HUES6 (cell line): ENCODE results near the gene DGKI.
A peak's percentile ranks its signal among the peaks of the same experiment; 100 is the strongest.

Source experiments
- H3K27ac ChIP-seq: 2 replicates; pipeline ENCODE4 v1.7.0; 2013; ENCODE audit warnings: low read depth, mild to moderate bottlenecking, low read length, inconsistent platforms
- H3K27me3 ChIP-seq: 2 replicates; pipeline ENCODE4 v1.6.1; 2013; ENCODE audit warnings: low read length; ENCODE audit not compliant: control insufficient read depth, insufficient read depth
- H3K36me3 ChIP-seq: 2 replicates; pipeline ENCODE4 v1.6.1; 2013; ENCODE audit warnings: low read length; ENCODE audit not compliant: control insufficient read depth, insufficient read depth
- H3K4me1 ChIP-seq: 2 replicates; pipeline ENCODE4 v1.6.1; 2013; ENCODE audit warnings: low read length; ENCODE audit not compliant: control insufficient read depth, insufficient read depth
- H3K4me3 ChIP-seq: 2 replicates; pipeline ENCODE4 v1.5.1; 2013; ENCODE audit warnings: low read depth, low read length
- H3K9ac ChIP-seq: one replicate; pipeline ENCODE4 v1.6.1; 2013; ENCODE audit warnings: mild to moderate bottlenecking, low read length
- H3K9me3 ChIP-seq: 2 replicates; pipeline ENCODE4 v1.6.1; 2013; ENCODE audit warnings: low read depth, low read length; ENCODE audit not compliant: control insufficient read depth, insufficient read depth

Gene DGKI

DNA sequence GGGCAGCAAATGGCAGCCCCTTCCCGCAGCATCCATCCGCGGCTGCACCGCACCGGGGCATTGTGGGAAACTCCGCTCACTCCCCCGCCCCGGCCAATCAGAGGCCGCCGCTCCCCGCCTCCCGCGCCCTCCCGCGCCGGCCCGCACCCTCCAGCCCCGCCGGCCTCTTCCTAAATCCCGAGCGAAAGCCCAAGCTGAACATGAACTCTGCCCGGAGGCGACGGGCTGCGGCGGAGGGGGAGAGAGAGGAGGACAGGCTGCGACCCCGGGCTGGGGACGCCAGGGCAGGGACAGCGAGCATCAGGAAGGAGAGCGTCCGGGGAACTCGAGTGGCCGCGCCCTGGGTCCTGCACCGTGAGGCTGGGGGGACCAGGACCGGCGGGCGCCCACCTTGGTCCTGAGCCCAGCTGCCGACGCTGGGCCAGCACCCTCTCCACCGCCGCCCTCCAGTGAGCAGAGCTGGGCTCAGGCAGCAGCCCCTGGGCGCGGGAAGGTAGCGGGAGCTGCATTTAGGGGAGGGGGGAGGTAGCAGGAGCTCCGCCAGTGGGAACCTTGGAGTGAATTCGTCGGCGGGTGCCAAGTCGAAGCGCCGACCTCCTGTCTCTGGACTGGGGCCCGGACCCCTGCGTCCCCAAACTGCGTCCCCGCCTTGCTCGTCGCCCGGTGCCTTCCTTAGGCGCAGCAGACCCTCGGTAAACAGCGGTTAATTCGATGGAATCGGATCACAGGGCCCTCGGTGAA is at the start of gene DGKI:
Gene DGKI, minus strand, starts transcription at position 148 of the 741 bp plus-strand sequence.
- Histone ChIP-seq H3K4me3 (peak within 1 kb of the TSS; percentile 74), H3K4me1 (peaks cover 13% of the 10 kb centered on the region), H3K9me3 (no peaks in the 10 kb centered on the region), H3K27me3 (peaks cover 65% of the 10 kb centered on the region), H3K9ac (peak within 1 kb of the TSS; percentile 36), H3K36me3 (no peaks in the 10 kb centered on the region), H3K27ac (no peak within 1 kb of the TSS)

DNA sequence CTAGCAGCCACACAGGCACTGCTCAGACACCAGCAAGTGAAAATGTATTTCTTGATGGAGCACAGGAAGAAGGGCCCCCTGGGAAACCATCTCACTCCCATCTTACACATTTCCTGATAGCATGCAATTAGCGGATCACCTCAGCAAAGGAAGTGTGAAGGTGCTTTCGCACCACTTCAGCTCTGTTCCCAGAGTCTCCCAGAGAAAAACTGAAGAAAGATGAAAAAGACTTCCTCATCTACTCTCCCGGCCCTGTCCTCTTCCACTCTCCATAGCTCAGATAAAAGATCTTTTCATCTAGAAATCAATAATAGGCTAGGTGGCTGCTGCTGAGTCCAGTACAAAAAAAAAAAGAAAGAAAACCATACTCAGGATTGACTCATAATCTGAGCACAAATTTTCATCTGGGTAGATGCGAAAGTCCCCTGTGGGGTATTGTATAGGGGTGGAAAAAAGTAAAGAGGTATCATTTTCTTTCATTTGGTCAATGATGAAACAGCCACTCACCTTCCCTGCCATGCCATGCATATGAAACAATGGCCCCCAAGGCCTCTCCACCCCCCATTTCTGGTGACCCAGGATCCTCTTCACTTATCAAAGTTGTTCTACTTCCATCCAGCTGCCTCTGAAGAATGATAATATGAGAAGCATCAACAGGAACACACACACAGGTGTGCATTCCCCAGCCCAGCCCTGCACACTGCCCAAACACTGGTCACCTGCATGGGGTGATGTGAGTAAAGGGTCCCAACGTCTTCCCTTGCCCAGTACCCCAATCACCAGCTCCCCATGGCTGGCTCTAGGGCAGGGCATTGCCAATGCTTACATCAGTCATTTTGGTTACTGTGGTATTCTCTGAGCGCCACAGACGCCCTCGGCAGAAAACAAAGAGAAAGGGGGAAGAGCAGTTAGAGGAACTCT is 48.8 kb upstream of the DGKI start:
- Histone ChIP-seq H3K4me3 (no peak overlapping the region), H3K27me3 (no peaks in the 10 kb centered on the region), H3K9me3 (0 out of 2 replicates have a peak, but pooled peaks cover 3% of the 10 kb centered on the region), H3K9ac (no peak overlapping the region), H3K4me1 (peaks cover 11% of the 10 kb centered on the region), H3K27ac (no peak overlapping the region), H3K36me3 (peaks cover 68% of the 10 kb centered on the region)

- peaks cover 70% of the 10 kb centered on the region for H3K36me3 ChIP-seq
- 0 out of 2 replicates have a peak, but pooled peaks cover 3% of the 10 kb centered on the region for H3K9me3 ChIP-seq
- no peak overlapping the region for H3K27ac ChIP-seq
- no peak overlapping the region for H3K9ac ChIP-seq
- H3K27me3 ChIP-seq: no peaks in the 10 kb centered on the region
- no peak overlapping the region for H3K4me3 ChIP-seq
- H3K4me1 ChIP-seq: no peaks in the 10 kb centered on the region
Measured at GRCh38 chr7:137893143-137893742, 46.5 kb upstream of the DGKI start.

- H3K9ac ChIP-seq: no peak overlapping the region
- H3K27me3 ChIP-seq: no peaks in the 10 kb centered on the region
- no peak overlapping the region for H3K27ac ChIP-seq
- peaks cover 10% of the 10 kb centered on the region for H3K4me1 ChIP-seq
- H3K4me3 ChIP-seq: no peak overlapping the region
- H3K9me3 ChIP-seq: 0 out of 2 replicates have a peak, but pooled peaks cover 3% of the 10 kb centered on the region
- H3K36me3 ChIP-seq: peaks cover 58% of the 10 kb centered on the region
Measured at GRCh38 chr7:137891016-137891655, 44.4 kb upstream of the DGKI start.

GRCh38 chr7:137890449-137890921 is 43.7 kb upstream of the DGKI start:
- no peak overlapping the region for H3K27ac ChIP-seq
- H3K27me3 ChIP-seq: no peaks in the 10 kb centered on the region
- H3K36me3 ChIP-seq: peaks cover 58% of the 10 kb centered on the region
- H3K9me3 ChIP-seq: 0 out of 2 replicates have a peak, but pooled peaks cover 3% of the 10 kb centered on the region
- H3K4me1 ChIP-seq: peaks cover 16% of the 10 kb centered on the region
- H3K9ac ChIP-seq: no peak overlapping the region
- no peak overlapping the region for H3K4me3 ChIP-seq

DNA sequence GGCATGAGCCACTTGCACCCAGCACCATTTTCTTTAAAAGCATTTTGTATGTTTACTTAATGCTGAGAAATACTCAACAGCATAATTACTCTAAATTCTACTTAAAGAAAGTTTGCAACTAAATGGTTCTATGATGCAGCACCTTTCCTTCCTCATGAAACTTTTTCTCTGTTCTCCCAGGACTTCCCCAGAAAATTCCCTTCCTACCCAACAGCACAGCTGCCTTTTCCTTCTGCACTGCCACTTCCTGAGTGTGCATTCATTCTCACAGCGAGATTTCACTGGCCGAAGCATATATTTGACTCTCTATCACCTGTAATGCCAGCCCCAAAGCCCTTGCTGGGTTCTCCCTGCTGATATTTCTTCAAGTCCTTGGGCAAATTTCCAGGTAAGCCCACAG is 41.5 kb upstream of the DGKI start:
- Histone ChIP-seq H3K9ac (no peak overlapping the region), H3K9me3 (no peaks in the 10 kb centered on the region), H3K4me3 (no peak overlapping the region), H3K27ac (no peak overlapping the region), H3K27me3 (no peaks in the 10 kb centered on the region), H3K4me1 (peaks cover 16% of the 10 kb centered on the region), H3K36me3 (peaks cover 55% of the 10 kb centered on the region)

DNA sequence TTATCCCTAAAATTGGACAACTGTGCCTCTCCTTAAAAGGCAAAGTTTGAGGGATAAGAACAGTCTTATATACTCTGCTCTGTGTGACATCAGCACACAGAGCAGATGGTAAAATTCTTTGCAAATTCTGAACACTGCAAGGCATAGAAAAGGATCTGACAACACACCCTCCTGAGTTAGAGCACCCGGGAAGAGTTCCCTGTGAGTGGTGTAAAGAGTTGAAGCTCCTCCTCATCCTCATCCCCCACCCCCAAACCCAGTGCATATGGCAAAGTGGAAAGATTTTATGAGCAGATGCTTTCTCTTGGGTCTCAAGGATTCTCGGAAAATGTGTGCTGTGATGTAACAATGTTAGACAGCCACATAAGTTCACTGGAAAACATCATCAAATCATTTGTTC is 40.0 kb upstream of the DGKI start:
- Histone ChIP-seq H3K9ac (peak overlapping the region; percentile 38), H3K4me1 (peaks cover 16% of the 10 kb centered on the region), H3K9me3 (peaks cover 4% of the 10 kb centered on the region), H3K4me3 (no peak overlapping the region), H3K36me3 (peaks cover 62% of the 10 kb centered on the region), H3K27me3 (no peaks in the 10 kb centered on the region), H3K27ac (peak overlapping the region; percentile 82; the same call in 1 of the 2 replicates)

- Histone ChIP-seq H3K27me3 (no peaks in the 10 kb centered on the region), H3K9ac (peak overlapping the region; percentile 38), H3K4me1 (peaks cover 16% of the 10 kb centered on the region), H3K9me3 (peaks cover 7% of the 10 kb centered on the region), H3K4me3 (no peak overlapping the region), H3K36me3 (peaks cover 64% of the 10 kb centered on the region), H3K27ac (peak overlapping the region; percentile 82)
Measured at GRCh38 chr7:137886281-137886680, 39.5 kb upstream of the DGKI start.

DNA sequence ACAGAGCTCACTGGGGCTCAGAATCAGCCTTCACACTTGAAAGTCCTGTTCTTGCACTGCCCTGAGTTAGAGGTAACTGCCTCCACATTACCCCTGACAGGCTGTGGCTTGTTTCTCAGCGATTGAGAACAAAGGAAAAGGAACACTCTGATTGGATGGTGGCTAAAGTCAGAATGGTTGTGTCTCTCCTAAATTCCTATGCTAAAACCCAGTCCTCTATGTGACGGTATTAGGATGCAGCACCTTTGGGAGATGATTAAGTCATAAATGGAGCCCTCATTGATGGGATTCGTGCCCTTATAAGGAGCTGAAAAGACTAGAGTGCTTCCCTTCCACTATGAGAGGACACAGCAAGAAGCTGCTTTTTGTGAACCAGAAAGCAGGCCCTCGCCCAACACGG is 38.9 kb upstream of the DGKI start:
- Histone ChIP-seq H3K27ac (peak overlapping the region; percentile 82), H3K9me3 (peaks cover 7% of the 10 kb centered on the region), H3K27me3 (no peaks in the 10 kb centered on the region), H3K4me3 (no peak overlapping the region), H3K36me3 (peaks cover 63% of the 10 kb centered on the region), H3K9ac (no peak overlapping the region), H3K4me1 (peaks cover 17% of the 10 kb centered on the region)

- H3K4me3 ChIP-seq: no peak overlapping the region
- peaks cover 7% of the 10 kb centered on the region for H3K9me3 ChIP-seq
- no peaks in the 10 kb centered on the region for H3K27me3 ChIP-seq
- H3K27ac ChIP-seq: no peak overlapping the region
- H3K4me1 ChIP-seq: peaks cover 45% of the 10 kb centered on the region
- H3K9ac ChIP-seq: no peak overlapping the region
- H3K36me3 ChIP-seq: peaks cover 71% of the 10 kb centered on the region
Measured at GRCh38 chr7:137882806-137883205, 36.0 kb upstream of the DGKI start.
